ENCODE data around the gene COL27A1.

- TF ChIP-seq PRDM4 (tag by site-specific recombination; IDR thresholded peaks at IDR 0.05), result no peak
- no peak for TF ChIP-seq ZNF24 (tag by site-specific recombination; IDR thresholded peaks at IDR 0.05)
- no peak for TF ChIP-seq CTCF (tag by site-specific recombination; IDR thresholded peaks at IDR 0.05)
- no peak for TF ChIP-seq ZNF138 (tag by site-specific recombination; IDR thresholded peaks at IDR 0.05; ENCODE audit: borderline replicate concordance)
- TF ChIP-seq ZNF335 (tag by site-specific recombination; conservative IDR thresholded peaks at IDR 0.05), result no peak
- TF ChIP-seq BCL6B (tag by site-specific recombination; IDR thresholded peaks at IDR 0.05), result no peak
- no peak for TF ChIP-seq ZNF266 (tag by site-specific recombination; IDR thresholded peaks at IDR 0.05; ENCODE audit: low read depth)
- no peak for TF ChIP-seq ZNF837 (tag by site-specific recombination; IDR thresholded peaks at IDR 0.05)
- TF ChIP-seq ZNF645 (tag by site-specific recombination; IDR thresholded peaks at IDR 0.05), result no peak
- TF ChIP-seq ZNF544 (tag by site-specific recombination; IDR thresholded peaks at IDR 0.05), result no peak
These were observed 60.7 kb downstream of the COL27A1 start for GRCh38 chr9:114216081-114216480.

All from HEK293 (cell line).